GM13977 (cell line): ENCODE results near the gene RAMAC.

Experiments
- DNase-seq: peaks from one replicate; pipeline ENCODE4 v3.0.0; 2012; ENCODE audit warnings: low spot score
- CTCF ChIP-seq: IDR thresholded peaks from 2 replicates; pipeline ENCODE4 v1.5.1; 2012; ENCODE audit warnings: mild to moderate bottlenecking, control low read depth; ENCODE audit not compliant: insufficient read depth; ENCODE audit errors: extremely low read depth, missing control alignments
- in situ Hi-C: fragments of 300-500 bp; cut with MboI; formaldehyde crosslinking; loops from one replicate; pipeline ENCODE4 v1.12.0; 2022; ENCODE audit warnings: low sequenced_read_pairs, low pct_unique_long_range_greater_than_20kb, mixed read lengths, inconsistent platforms; ENCODE audit not compliant: unreplicated experiment

RAMAC gene

DNA sequence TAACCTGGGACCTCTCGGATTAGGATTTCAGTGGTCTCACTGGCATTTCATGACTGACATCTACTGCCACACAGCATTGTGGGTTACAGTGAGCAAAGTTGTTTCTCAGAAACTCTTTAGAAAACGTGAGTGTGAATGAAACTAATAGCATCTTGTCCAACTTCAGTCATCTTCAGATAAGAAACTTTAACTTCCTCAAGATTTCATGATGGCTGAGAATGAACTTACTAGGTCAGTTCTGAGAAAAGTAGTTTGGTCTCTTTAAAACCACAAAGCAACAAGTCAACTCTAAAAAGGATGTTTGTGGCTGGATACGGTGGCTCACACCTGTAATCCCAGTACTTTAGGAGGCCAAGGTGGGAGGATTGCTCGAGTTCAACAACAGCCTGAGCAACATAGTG lies 19.3 kb upstream of the RAMAC start:
- in situ Hi-C loops: loop anchor here (25.0 kb wide), 1 partner anchor 404 kb away; no protein-coding TSS in a partner anchor
- peak; percentile 46 for DNase-seq
- no peak for TF ChIP-seq CTCF

DNA sequence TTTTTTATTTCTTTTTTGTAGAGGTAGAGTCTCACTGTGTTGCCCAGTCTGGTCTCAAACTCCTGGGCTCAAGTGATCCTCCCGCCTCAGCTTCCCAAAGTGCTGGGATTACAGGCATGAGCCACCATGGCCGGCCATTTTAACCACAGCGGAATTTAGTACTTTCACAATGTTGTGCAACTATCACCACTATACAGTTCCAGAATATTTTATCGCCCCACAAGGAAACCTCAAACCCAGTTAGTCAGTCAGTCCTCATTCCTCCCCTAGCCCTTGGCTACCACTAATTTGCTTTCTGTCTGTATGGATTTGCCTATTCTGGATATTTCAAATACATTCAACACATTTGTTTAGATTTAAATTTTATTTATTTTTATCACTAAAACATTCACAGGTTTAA lies 17.9 kb upstream of the RAMAC start:
- in situ Hi-C loops: loop anchor here (25.0 kb wide), 1 partner anchor 406 kb away; no protein-coding TSS in a partner anchor
- no peak for DNase-seq
- TF ChIP-seq CTCF: no peak

DNA sequence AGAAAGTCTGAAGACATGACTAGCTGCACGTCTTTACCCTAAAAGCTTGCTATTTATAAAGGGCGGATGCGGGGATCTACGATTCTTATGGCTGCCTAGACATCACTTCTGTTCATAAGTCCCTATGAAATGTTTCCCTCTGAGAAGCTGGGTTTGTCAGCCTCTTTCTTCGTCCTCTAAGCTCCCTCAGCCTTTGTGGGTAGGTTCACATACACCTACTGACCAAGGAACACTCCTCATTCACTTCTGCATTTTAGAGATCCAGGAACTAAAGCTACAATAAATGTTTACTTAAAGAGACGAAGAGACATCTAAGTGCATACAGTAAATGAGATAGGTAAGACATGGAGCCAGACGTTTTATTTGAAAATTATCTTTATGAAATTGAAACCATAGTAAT lies 16.7 kb upstream of the RAMAC start:
- in situ Hi-C loops: loop anchor here (25.0 kb wide), 1 partner anchor 407 kb away; no protein-coding TSS in a partner anchor
- no peak for TF ChIP-seq CTCF
- DNase-seq: no peak

GRCh38 chr15:82970078-82970686 lies 15.8 kb upstream of the RAMAC start:
- in situ Hi-C loops: loop anchor here (25.0 kb wide), 1 partner anchor 408 kb away; no protein-coding TSS in a partner anchor
- TF ChIP-seq CTCF: no peak
- no peak for DNase-seq

DNA sequence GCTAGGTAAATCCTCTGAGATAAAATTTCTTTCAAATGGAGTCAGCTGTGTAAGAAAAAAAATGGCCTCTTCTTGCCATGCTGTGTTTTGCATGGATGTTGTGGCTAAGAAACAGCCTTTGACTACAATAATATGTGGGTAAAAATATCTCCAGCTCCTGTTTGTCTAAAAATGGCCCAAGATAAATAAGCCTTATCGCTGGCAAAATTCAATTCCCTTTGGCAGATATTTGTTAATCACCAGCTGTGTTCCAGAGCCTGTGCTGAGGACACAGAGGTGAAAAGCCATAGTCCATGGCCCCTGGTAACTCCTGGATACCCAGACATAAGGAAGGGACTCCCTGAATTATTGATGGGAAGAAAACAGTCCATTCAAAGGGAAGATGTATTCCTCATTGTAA lies 15.3 kb upstream of the RAMAC start:
- TF ChIP-seq CTCF: no peak
- in situ Hi-C loops: loop anchor here (25.0 kb wide), 1 partner anchor 408 kb away; no protein-coding TSS in a partner anchor
- DNase-seq: no peak

- no peak for DNase-seq
- in situ Hi-C loops: loop anchor here (25.0 kb wide), 1 partner anchor 409 kb away; no protein-coding TSS in a partner anchor
- no peak for TF ChIP-seq CTCF
Observed at GRCh38 chr15:82971218-82971984, 14.6 kb upstream of the RAMAC start.
